Activated CD8-positive, alpha-beta memory T cell treated with anti-CD3 and anti-CD28 coated beads for 1 hour (primary cell): ENCODE data around the gene TMC6.
"Not testable (repeated sequence)": the region's sequence is repeated elsewhere in the genome, so short reads cannot be mapped to it uniquely, and the experiment has no call there.

Experiments used
- DNase-seq, 2 donors: peaks; one replicate each; pipeline ENCODE4 v3.0.0-alpha.2; 2020; ENCODE audit warnings: low read depth in 1 of 2; ENCODE audit errors: extremely low read depth in 1 of 2

Gene TMC6

DNA sequence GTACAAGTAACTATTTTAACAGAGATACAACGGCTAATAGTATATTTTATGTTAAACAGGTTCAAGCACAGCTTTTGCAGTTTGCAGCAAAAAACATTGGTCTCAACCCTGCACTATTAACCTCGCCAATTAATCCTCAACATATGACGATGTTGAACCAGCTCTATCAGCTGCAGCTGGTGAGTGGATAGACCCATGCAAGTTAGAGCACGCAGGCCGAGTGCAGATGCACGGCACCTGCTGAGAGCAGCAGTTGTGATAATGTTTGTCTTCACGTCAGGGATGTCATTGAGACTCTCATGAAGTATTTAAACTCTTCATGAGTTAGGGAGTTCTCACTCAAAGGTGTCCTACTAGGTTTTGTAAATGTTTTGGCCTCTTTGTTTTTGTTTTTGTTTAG is 45.6 kb downstream of the TMC6 start:
- no peak for DNase-seq

DNA sequence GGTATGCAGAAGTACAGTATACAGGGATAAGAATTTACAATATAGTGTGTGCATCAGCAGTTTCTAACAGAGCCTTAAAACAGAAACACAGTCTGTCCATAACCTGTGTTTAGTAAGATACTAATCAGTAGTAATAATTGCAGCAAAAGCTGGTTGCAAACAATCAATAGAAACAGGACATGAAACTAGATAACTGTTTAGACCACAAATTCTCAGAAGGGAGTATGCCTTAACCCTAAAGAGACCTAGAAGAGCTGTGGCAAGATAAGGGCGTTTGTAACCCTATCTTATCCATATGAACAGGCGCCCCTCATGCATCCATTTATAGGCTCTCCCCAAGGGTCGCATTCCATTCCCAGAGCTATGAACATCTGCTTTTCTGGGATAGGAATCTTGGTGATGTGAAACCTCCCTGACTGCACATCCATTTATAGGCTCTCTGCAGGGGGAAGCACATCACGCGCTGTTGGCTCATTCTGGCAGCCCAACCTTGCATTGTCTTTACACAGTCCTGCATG is 46.1 kb downstream of the TMC6 start:
- not testable (repeated sequence) for DNase-seq

DNA sequence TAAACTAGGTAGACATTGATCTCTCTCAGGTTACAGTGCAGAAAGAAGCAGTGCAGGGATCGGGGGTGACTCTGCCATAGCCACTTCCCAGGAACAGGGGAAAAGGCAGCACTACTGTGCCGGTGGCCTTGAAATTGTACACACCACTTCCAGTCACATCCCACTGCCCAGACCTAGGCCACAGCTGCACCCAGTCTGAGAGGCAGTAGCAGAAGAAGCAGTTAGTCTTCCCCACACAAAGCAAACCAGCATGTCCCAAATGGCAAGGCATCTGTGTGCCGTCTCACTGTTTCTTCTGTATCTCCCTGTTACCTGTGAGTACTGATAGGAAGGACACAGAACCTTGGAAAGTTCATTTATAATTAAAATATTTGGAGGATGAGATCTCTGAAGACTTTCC is 47.0 kb downstream of the TMC6 start:
- DNase-seq, result no peak

DNA sequence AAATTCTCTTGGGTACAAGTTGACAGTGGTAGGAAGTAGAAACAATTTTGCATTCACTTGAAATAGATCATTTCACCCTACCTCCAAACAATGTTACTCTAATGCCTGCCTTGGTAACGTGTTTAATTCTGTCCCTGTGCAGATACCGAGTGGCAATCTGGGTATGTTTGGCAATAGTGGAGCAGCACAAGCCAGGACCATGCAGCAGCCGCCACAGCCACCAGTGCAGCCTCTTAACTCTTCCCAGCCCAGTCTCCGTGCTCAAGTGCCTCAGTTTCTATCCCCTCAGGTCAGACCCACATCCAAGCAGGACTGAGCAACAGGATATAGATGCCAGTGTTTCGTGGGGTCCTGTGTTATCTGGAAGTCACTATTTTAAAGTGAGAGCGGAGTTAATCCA is 49.3 kb downstream of the TMC6 start:
- DNase-seq, result no peak

DNA sequence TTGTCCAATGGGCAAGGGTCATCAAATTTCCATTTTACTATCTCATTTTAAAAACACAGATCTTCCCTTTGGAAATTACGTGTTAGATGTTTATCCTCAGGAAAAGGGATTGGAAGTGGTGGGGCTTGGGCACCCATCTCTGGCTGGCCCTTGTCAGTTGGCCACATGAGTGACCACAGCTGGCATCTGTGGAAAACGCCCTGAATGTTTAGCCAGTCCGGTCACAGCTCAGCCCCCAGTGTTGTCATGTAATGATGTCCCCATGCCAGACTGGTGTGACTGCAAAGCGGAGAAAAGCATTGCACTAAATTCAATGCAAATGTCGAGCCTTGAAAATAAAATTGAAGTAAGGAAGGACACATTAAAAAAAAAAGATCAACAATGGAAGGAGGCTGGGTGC is 53.0 kb downstream of the TMC6 start:
- DNase-seq, result no peak

DNA sequence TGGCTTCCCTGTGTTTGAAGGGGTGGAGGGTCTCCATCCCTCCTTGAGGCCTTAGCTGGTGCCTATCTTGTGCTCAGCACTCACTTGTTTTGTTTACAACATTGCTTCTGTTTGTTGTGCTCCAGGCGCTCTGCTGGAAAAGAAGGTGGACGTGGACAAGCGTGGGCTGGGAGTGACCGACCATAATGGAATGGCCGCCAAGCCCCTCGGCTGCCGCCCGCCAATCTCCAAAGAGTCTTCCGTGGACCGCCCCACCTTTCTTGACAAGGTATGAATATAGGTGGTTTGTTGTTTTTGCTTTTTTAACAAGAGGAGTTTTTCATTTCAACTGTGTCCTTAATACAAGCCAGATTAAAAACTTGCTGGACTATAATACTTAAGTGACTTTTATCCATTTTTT is 53.5 kb downstream of the TMC6 start:
- no peak for DNase-seq

DNA sequence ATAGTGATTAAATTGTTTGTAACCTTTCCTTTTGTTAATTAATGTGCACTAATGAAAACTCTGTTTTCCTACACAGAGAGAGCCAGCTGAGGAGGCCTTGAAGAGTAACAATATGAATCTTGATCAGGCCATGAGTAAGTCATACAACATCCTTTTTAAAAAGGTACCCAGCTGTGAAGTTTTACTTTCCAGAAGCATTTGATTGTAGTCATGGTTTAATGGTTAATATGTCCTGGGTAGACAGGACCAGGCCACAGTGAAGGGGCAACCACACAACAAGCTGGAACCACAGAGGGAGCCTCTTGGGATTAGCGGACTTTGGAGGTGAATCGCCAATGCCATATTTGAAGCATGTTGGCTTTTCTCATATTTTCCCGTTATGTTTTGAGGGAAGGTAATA is 55.6 kb downstream of the TMC6 start:
- DNase-seq, result no peak

DNA sequence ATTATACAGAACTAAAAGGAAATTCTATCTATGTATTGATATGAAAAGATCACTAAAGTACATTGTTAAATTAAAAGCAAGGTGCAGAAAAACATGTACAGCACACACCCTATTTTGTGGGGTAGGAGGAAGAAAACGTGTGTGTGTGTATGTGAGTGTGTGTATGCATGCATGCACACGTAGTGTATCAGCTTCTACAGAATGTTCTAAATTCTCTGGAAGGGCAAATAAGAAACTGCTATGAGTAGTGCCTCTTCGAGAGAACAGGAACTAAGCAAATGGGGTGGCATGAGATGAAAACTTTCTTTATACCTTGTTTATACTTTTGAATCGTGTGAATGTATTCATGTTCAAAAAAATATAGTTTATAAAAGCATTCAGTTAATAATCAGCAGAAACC is 58.9 kb downstream of the TMC6 start:
- no peak for DNase-seq

DNA sequence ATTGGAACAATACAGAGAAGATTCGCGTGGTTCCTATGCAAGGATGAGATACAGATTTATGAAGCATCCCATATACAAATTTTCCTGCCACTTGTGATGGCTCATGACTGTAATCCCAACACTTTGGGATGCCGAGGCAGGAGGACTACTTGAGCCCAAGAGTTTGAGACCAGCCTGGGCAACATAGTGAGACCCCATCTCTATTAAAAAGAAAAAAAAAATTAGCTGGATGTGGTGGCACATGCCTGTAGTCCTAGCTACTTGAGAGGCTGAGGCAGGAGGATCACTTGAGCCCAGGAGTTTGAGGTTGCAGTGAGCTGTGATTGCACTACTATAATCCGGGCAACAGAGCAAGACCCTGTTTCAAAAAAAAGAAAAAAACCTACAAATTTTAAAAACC is 61.6 kb downstream of the TMC6 start:
- not testable (repeated sequence) for DNase-seq

DNA sequence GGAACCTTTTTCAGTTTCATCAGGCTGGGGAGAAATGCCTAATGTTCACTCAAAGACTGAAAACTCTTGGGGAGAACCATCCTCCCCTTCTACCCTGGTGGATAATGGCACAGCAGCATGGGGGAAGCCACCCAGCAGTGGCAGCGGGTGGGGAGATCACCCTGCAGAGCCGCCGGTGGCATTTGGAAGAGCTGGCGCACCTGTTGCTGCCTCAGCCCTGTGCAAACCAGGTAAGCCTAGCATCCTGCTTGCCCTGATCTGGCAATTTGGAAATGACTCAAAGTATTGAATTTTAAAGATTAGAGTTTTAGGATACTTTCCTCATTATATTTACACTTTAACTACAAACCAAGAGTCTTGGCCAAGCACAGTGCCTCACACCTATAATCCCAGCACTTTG is 63.8 kb downstream of the TMC6 start:
- DNase-seq, result no peak

DNA sequence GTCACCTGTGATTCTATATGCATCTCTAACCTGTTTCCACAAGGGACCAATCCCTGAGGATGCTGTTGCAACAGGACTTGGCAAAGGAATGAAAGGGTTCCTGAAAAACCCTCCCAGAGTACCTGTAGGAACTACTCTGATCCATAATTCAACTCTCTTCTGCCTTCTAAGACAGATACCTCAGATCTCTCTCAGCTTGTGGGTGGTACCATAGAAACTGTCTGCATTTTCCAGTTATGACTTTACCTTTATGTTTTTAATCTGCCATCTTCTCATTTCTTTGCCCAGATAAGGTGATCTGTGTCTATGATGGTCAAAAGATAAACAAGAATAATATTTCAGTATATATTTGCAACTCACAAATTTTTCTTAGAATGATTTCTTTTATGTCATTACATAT is 65.1 kb downstream of the TMC6 start:
- DNase-seq, result no peak

DNA sequence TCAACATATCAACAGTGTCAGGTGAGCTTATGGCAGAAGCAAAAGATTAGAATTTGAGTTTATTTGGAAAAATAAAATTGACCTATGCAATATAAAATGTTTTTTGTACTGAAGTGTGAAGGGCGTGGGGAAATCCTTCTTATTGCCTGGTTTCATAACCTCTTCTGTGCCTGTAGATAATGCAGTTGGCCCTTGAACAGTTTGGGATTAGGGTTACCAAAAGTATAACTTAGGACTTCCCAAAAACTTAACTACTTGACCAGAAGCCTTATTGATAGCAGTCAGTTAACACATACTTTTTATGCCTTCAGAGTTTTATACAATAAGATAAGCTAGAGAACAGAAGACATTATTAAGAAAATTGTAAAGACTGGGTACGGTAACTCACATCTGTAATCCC is 66.0 kb downstream of the TMC6 start:
- no peak for DNase-seq
